CD4-positive, alpha-beta T cell treated with Interleukin-4 for 1 hour (primary cell): Measurements from ENCODE around the gene PIGQ.

ENCODE experiments used
- DNase-seq, 2 donors: peaks; one replicate each; pipeline ENCODE4 v3.0.0-alpha.2; 2020 to 2022

Gene PIGQ

DNA sequence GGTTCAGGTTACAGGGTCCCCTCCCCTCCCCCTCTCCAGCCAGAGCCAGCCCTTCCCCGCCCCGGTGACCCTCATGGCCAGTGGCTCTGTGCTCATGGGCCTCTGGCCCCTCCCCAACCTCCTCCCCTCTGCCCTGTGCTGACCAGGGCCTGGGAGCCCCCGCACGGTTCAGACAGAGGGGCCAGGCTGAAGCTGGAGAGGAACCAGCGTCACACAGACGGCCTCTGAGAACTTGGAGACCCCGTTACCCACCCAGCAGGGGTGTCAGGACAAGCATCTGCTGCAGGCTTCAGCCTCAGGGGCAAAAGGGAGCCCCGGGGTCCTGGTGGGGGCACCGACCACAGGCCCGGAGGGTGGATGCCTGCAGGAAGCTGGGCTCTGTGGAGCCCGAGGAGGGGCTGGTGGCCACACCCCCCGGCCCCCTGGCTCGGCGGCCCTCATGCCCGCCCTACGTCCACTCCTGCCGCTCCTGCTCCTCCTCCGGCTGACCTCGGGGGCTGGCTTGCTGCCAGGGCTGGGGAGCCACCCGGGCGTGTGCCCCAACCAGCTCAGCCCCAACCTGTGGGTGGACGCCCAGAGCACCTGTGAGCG, 61.1 kb downstream of the PIGQ start, which contains the start of gene WFIKKN1:
TSS of gene WFIKKN1 (plus strand) at position 171 of the 591 bp plus-strand sequence. CDS start at position 440, 269 bp downstream.
- no peak for DNase-seq

- no peak for DNase-seq
Observed at GRCh38 chr16:631808-632358, 62.1 kb downstream of the PIGQ start.

- no peak for DNase-seq
Observed at GRCh38 chr16:632486-633335, 62.9 kb downstream of the PIGQ start.

- no peak for DNase-seq
Observed at GRCh38 chr16:633336-634050, 63.7 kb downstream of the PIGQ start.
